HG02623 (cell line): Measurements from ENCODE around the gene SELP.
"Not testable (repeated sequence)": the region's sequence is repeated elsewhere in the genome, so short reads cannot be mapped to it uniquely, and the experiment has no call there.

Experiments
- ATAC-seq: cut with Tn5 transposase; IDR thresholded peaks from one replicate; pipeline ENCODE4 v1.9.1; 2021; ENCODE audit warnings: moderate library complexity; ENCODE audit not compliant: unreplicated experiment

The SELP gene

GRCh38 chr1:169630006-169630405, at the start of gene SELP:
TSS of gene SELP (minus strand) at chr1:169630124. CDS start at chr1:169630074, 50 bp downstream.
- no peak for ATAC-seq

GRCh38 chr1:169679692-169680091, 49.8 kb upstream of the SELP start:
- ATAC-seq: no peak

- no peak for ATAC-seq
These were observed 46.1 kb upstream of the SELP start for GRCh38 chr1:169676001-169676400.

- ATAC-seq: no peak
These were observed 40.9 kb upstream of the SELP start for GRCh38 chr1:169670836-169671235.

- not testable (repeated sequence) for ATAC-seq
These were observed 40.3 kb upstream of the SELP start for GRCh38 chr1:169670244-169670643.

GRCh38 chr1:169667699-169668596, 38.0 kb upstream of the SELP start:
- not testable (repeated sequence) for ATAC-seq

GRCh38 chr1:169667227-169667639, 37.3 kb upstream of the SELP start:
- ATAC-seq: peak; percentile 70

- not testable (repeated sequence) for ATAC-seq
These were observed 32.8 kb upstream of the SELP start for GRCh38 chr1:169662680-169663079.

- ATAC-seq: not testable (repeated sequence)
These were observed 31.1 kb upstream of the SELP start for GRCh38 chr1:169661066-169661465.

GRCh38 chr1:169658777-169659176, 28.9 kb upstream of the SELP start:
- not testable (repeated sequence) for ATAC-seq

- ATAC-seq: no peak
These were observed 23.9 kb upstream of the SELP start for GRCh38 chr1:169653873-169654272.

GRCh38 chr1:169651035-169651434, 21.1 kb upstream of the SELP start:
- ATAC-seq: no peak

- no peak for ATAC-seq
These were observed 20.6 kb upstream of the SELP start for GRCh38 chr1:169650551-169650950.

GRCh38 chr1:169648709-169649108, 18.8 kb upstream of the SELP start:
- no peak for ATAC-seq

GRCh38 chr1:169648187-169648586, 18.3 kb upstream of the SELP start:
- ATAC-seq: no peak

GRCh38 chr1:169647512-169647911, 17.6 kb upstream of the SELP start:
- ATAC-seq: no peak

- ATAC-seq: no peak
These were observed 14.4 kb upstream of the SELP start for GRCh38 chr1:169644297-169644696.

- no peak for ATAC-seq
These were observed 5.0 kb upstream of the SELP start for GRCh38 chr1:169634877-169635276.

GRCh38 chr1:169634145-169634544, 4.2 kb upstream of the SELP start:
- no peak for ATAC-seq

- ATAC-seq: no peak
These were observed 1.3 kb upstream of the SELP start for GRCh38 chr1:169631249-169631648.

- ATAC-seq: no peak
These were observed 5.0 kb downstream of the SELP start for GRCh38 chr1:169624912-169625311.

- no peak for ATAC-seq
These were observed 5.8 kb downstream of the SELP start for GRCh38 chr1:169624122-169624521.
